GM12878 (cell line): ENCODE measurements around the gene PPP1R26. TPM values are rescaled to one million over a fixed set of nuclear protein-coding genes. Genes with fewer than 3 reads are reported as not detected.

Experiments
- ATAC-seq: fragments of 200-7000 bp; cut with Tn5 transposase; 3 replicates; pipeline ENCODE4 v1.9.1; 2020; ENCODE audit warnings: mild to moderate bottlenecking, moderate library complexity
- BruUV-seq: library from RNA; stranded (reverse); fragments of 400-500 nt; replicated peaks from 2 replicates; lab custom pipeline; 2021; lab: Mats Ljungman, UMichigan
- CTCF ChIA-PET: fragments of 300-600 bp; sonication (Branson Sonifier 250); formaldehyde crosslinking; extraction: SDS; loops from one replicate; lab custom pipeline; 2021; ENCODE audit warnings: inconsistent platforms; lab: Yijun Ruan, JAX
- POLR2A ChIA-PET: fragments of 350-600 bp; formaldehyde crosslinking; extraction: SDS; loops from one replicate; lab custom pipeline; 2021; ENCODE audit warnings: inconsistent platforms; lab: Charles Lee
- RAD21 ChIA-PET: fragments of 300-600 bp; sonication (Branson Sonifier 250); formaldehyde crosslinking; loops from one replicate; lab custom pipeline; 2023; ENCODE audit warnings: antibody characterized with exemption; ENCODE audit not compliant: unreplicated experiment; lab: Charles Lee
- SMC1A ChIA-PET: fragments of 300-600 bp; sonication (Branson Sonifier 250); formaldehyde crosslinking; loops from one replicate; lab custom pipeline; 2023; ENCODE audit not compliant: unreplicated experiment, uncharacterized antibody; lab: Charles Lee
- DNase-seq: peaks from one replicate; pipeline ENCODE4 v3.0.0-alpha.2; 2011; ENCODE audit warnings: low read depth, low spot score
- FAIRE-seq: peaks from 3 replicates; lab custom pipeline; 2011; peaks lifted over from hg19 to GRCh38; lab: Jason Lieb, UNC
- H2AFZ ChIP-seq: 2 replicates; pipeline ENCODE4 v1.6.0; 2011; ENCODE audit warnings: low read depth, low read length, control low read depth; ENCODE audit not compliant: control insufficient read depth
- H3K27ac ChIP-seq: 2 replicates; pipeline ENCODE4 v1.5.1; 2011; ENCODE audit warnings: control low read depth; ENCODE audit not compliant: control insufficient read depth, insufficient read depth
- H3K27me3 ChIP-seq, 2 experiments: replicated peaks in 1 of 2; 2 replicates each; pipeline versions ENCODE4 v1.6.0 to v1.6.1; 2011; ENCODE audit warnings: low read length in 1 of 2; ENCODE audit not compliant: control insufficient read depth in 2 of 2, insufficient read depth in 2 of 2
- H3K36me3 ChIP-seq, 2 experiments: 2 replicates each; pipeline ENCODE4 v1.5.1; 2011; ENCODE audit warnings: low read length in 1 of 2; ENCODE audit not compliant: control insufficient read depth in 2 of 2, insufficient read depth in 2 of 2
- H3K4me1 ChIP-seq: 2 replicates; pipeline ENCODE4 v1.6.1; 2011; ENCODE audit warnings: mild to moderate bottlenecking, low read length, moderate library complexity, mixed read lengths; ENCODE audit not compliant: control insufficient read depth, insufficient read depth
- H3K4me2 ChIP-seq: 2 replicates; pipeline ENCODE4 v1.6.0; 2011; ENCODE audit warnings: control low read depth; ENCODE audit not compliant: control insufficient read depth, insufficient read depth
- H3K4me3 ChIP-seq: fragments of 200-600 bp; sonication (generic); 2 replicates; pipeline ENCODE4 v1.5.1; 2016
- H3K79me2 ChIP-seq: 2 replicates; pipeline ENCODE4 v1.6.0; 2011; ENCODE audit warnings: low read length; ENCODE audit not compliant: control insufficient read depth, insufficient read depth
- H3K9ac ChIP-seq: 2 replicates; pipeline ENCODE4 v1.8.0; 2011; ENCODE audit warnings: low read length, control low read depth, mixed read lengths; ENCODE audit not compliant: control insufficient read depth, insufficient read depth
- H3K9me3 ChIP-seq: replicated peaks from 3 replicates; pipeline ENCODE4 v1.5.1; 2011; ENCODE audit warnings: mild to moderate bottlenecking, low read length; ENCODE audit not compliant: control insufficient read depth, insufficient read depth
- H4K20me1 ChIP-seq: 2 replicates; pipeline ENCODE4 v1.6.0; 2011; ENCODE audit not compliant: control insufficient read depth, insufficient read depth
- CBX5 ChIP-seq: sonication (generic); IDR thresholded peaks from 2 replicates; pipeline ENCODE4 v1.6.1; 2016; ENCODE audit warnings: low read depth, moderate library complexity, mild to moderate bottlenecking, inconsistent platforms
- KAT2A ChIP-seq: conservative IDR thresholded peaks from 2 replicates; pipeline ENCODE4 v1.6.1; 2011; ENCODE audit warnings: low read depth, low read length; ENCODE audit not compliant: control insufficient read depth
- NFIC ChIP-seq: IDR thresholded peaks from 2 replicates; pipeline ENCODE4 v1.6.1; 2012; ENCODE audit warnings: low read depth, mild to moderate bottlenecking, inconsistent platforms, low read length, moderate library complexity
- SP1 ChIP-seq: IDR thresholded peaks from one replicate; pipeline ENCODE4 v1.6.1; 2011; ENCODE audit warnings: low read depth, low read length
- WGBS: methylation state at CpG from one replicate; pipeline ENCODE4 v1.1.6; 2016; ENCODE audit warnings: low lambda C conversion rate; ENCODE audit not compliant: insufficient replicate concordance, insufficient coverage; ENCODE audit errors: missing lambda C conversion rate; 5-methylcytosine and 5-hydroxymethylcytosine counted together
- in situ Hi-C: fragments of 300-500 bp; cut with MboI; formaldehyde crosslinking; loops from 9 replicates; pipeline ENCODE4 v1.14.3; 2018; ENCODE audit warnings: mixed read lengths
- intact Hi-C: fragments of 100-400 bp; cut with micrococcal nuclease; formaldehyde crosslinking; loops from one replicate; pipeline ENCODE4 v1.14.2; 2022; ENCODE audit not compliant: unreplicated experiment
- polyA plus RNA-seq, 11 experiments: library from polyadenylated mRNA; depleted of rRNA in 4 of 11; unstranded in 6 of 11; stranded (reverse) in 5 of 11; fragments of >200 nt; fragmentation: Nextera tagmentation in 4 of 11; fragmentation: Illumina TruSeq in 1 of 11; extraction: Ambion mirVana in 4 of 11; extraction: Trizol in 1 of 11; gene quantifications; 1 replicate in 1 of 11; 2 replicates in 10 of 11; pipeline versions ENCODE4 v1.2.1 to v1.2.3, GENCODE V29; 2011 to 2016; ENCODE audit warnings: inconsistent platforms in 2 of 11, missing spikeins in 2 of 11, low read depth in 1 of 11
- total RNA-seq, 4 experiments: library from RNA; depleted of rRNA in 3 of 4; stranded (reverse); fragments of >200 nt in 3 of 4; fragmentation: Illumina TruSeq in 1 of 4; extraction: Trizol in 1 of 4; gene quantifications; 2 replicates each; pipeline versions ENCODE4 v1.2.1 to v1.2.3, GENCODE V29; 2013 to 2021
- TF ChIP-seq, protein P1 (sequence below): IDR thresholded peaks from 2 replicates; pipeline ENCODE4 v1.6.1; 2012; ENCODE audit warnings: improper control_type of control experiment, low read depth, low read length; ENCODE audit not compliant: insufficient replicate concordance

PPP1R26 gene
- total and polyA plus RNA-seq, 10 of the 15 experiments (the other 5 are each of a cell fraction or from before 2014, with no cell fraction given), result 0.02 to 1.9 (median 0.18) TPM

GRCh38 chr9:135488013-135488330 is 8.4 kb downstream of the PPP1R26 start:
- ChIA-PET POLR2A (no interaction called here), RAD21 (no interaction called here), CTCF (no interaction called here), SMC1A (no interaction called here)
- no peaks in the 10 kb centered on the region for H3K9me3 ChIP-seq
- TF ChIP-seq, protein P1, sequence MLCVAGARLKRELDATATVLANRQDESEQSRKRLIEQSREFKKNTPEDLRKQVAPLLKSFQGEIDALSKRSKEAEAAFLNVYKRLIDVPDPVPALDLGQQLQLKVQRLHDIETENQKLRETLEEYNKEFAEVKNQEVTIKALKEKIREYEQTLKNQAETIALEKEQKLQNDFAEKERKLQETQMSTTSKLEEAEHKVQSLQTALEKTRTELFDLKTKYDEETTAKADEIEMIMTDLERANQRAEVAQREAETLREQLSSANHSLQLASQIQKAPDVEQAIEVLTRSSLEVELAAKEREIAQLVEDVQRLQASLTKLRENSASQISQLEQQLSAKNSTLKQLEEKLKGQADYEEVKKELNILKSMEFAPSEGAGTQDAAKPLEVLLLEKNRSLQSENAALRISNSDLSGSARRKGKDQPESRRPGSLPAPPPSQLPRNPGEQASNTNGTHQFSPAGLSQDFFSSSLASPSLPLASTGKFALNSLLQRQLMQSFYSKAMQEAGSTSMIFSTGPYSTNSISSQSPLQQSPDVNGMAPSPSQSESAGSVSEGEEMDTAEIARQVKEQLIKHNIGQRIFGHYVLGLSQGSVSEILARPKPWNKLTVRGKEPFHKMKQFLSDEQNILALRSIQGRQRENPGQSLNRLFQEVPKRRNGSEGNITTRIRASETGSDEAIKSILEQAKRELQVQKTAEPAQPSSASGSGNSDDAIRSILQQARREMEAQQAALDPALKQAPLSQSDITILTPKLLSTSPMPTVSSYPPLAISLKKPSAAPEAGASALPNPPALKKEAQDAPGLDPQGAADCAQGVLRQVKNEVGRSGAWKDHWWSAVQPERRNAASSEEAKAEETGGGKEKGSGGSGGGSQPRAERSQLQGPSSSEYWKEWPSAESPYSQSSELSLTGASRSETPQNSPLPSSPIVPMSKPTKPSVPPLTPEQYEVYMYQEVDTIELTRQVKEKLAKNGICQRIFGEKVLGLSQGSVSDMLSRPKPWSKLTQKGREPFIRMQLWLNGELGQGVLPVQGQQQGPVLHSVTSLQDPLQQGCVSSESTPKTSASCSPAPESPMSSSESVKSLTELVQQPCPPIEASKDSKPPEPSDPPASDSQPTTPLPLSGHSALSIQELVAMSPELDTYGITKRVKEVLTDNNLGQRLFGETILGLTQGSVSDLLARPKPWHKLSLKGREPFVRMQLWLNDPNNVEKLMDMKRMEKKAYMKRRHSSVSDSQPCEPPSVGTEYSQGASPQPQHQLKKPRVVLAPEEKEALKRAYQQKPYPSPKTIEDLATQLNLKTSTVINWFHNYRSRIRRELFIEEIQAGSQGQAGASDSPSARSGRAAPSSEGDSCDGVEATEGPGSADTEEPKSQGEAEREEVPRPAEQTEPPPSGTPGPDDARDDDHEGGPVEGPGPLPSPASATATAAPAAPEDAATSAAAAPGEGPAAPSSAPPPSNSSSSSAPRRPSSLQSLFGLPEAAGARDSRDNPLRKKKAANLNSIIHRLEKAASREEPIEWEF, result no peak
- no peak for TF ChIP-seq SP1
- no peak for TF ChIP-seq KAT2A
- no peak for TF ChIP-seq NFIC
- no peak for TF ChIP-seq CBX5
- in situ Hi-C loops, result no loop called here
- WGBS, result 93% methylated on average over 18 of the region's 18 CpGs
- BruUV-seq, result no TSS peak
- H3K27me3 ChIP-seq, result no peaks in the 10 kb centered on the region
- FAIRE-seq (no peak), ATAC-seq (no peak), DNase-seq (no peak)
- no peak overlapping the region for H3K9ac ChIP-seq
- no peaks in the 10 kb centered on the region for H3K79me2 ChIP-seq
- H3K27ac ChIP-seq, result no peak overlapping the region
- no peak overlapping the region for H3K4me3 ChIP-seq
- H3K36me3 ChIP-seq, result no peaks in the 10 kb centered on the region; a peak in 1 of 4 replicates
- H3K4me2 ChIP-seq, result no peak overlapping the region
- H3K4me1 ChIP-seq, result no peaks in the 10 kb centered on the region
- intact Hi-C loops, result no loop called here
- no peak overlapping the region for H2AFZ ChIP-seq
- H4K20me1 ChIP-seq, result no peaks in the 10 kb centered on the region
